GM19372 (cell line): ENCODE data around the gene MAPK12.

Experiments used
- ATAC-seq: cut with Tn5 transposase; IDR thresholded peaks from one replicate; pipeline ENCODE4 v1.9.1; 2021; ENCODE audit warnings: mild to moderate bottlenecking, low read depth, moderate library complexity; ENCODE audit not compliant: unreplicated experiment

Gene MAPK12

GRCh38 chr22:50236731-50237409, 24.6 kb downstream of the MAPK12 start:
- no peak for ATAC-seq

- ATAC-seq, result no peak
Measured at GRCh38 chr22:50233223-50233622, 28.3 kb downstream of the MAPK12 start.

GRCh38 chr22:50232481-50233151, 28.9 kb downstream of the MAPK12 start:
- no peak for ATAC-seq

- ATAC-seq, result no peak
Measured at GRCh38 chr22:50229370-50229769, 32.1 kb downstream of the MAPK12 start.

GRCh38 chr22:50228366-50228765, 33.1 kb downstream of the MAPK12 start:
- ATAC-seq, result no peak

GRCh38 chr22:50227579-50228215, 33.8 kb downstream of the MAPK12 start:
- ATAC-seq, result no peak

- no peak for ATAC-seq
Measured at GRCh38 chr22:50226875-50227165, 34.7 kb downstream of the MAPK12 start.

GRCh38 chr22:50226063-50226874, 35.2 kb downstream of the MAPK12 start:
- ATAC-seq, result no peak

GRCh38 chr22:50225200-50225969, 36.1 kb downstream of the MAPK12 start:
- no peak for ATAC-seq

- no peak for ATAC-seq
Measured at GRCh38 chr22:50224071-50224470, 37.4 kb downstream of the MAPK12 start.

GRCh38 chr22:50222508-50222907, 39.0 kb downstream of the MAPK12 start:
- ATAC-seq, result no peak

GRCh38 chr22:50221410-50222300, 39.8 kb downstream of the MAPK12 start:
- ATAC-seq, result no peak

- ATAC-seq, result no peak
Measured at GRCh38 chr22:50220603-50221409, 40.7 kb downstream of the MAPK12 start.

- no peak for ATAC-seq
Measured at GRCh38 chr22:50219800-50220602, 41.5 kb downstream of the MAPK12 start.

GRCh38 chr22:50218996-50219727, 42.3 kb downstream of the MAPK12 start:
- ATAC-seq, result no peak

- ATAC-seq, result no peak
Measured at GRCh38 chr22:50218153-50218995, 43.1 kb downstream of the MAPK12 start.
